ENCODE data around the gene MON2.

MON2 gene

DNA sequence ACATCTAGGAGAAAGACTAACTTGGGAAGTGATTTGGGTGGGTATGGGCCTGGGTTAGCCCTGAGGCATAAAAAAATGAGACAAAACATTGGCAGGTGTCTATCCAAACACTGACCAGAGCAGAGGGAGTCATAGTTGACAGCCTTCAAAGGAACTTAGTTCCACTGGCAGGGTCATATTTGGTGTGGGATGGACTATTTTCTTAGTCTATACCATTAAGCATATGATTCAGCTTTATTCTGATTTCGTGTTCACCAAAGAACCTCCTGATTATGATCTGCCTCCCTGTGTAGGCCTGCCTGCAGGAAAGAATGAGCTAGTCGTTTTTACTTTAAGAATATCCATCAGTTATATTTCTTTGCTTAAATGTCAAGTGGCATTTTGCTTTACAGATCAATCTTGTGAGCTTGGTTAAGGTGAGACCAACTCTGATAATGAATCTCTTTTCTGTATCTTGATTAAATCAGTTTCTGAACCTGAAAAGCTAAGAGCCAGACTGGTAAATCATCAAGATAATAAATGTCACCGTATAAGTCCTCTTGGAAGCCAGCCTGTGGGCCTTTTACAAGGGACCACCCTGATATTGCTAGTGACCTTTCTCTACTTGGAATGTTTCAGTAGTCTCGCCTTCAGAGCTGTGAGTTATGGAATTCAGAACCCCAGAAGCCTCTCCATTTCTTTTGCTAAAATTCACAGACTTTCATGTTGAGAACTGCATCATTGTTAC, 182.9 kb downstream of the MON2 start:
- H3K4me1 ChIP-seq (ENCODE audit: insufficient read depth, low read length), result no peaks in the 10 kb centered on the region
- H3K9ac ChIP-seq (ENCODE audit: low read depth, low read length), result no peak overlapping the region
- no peak overlapping the region for H3K27ac ChIP-seq (ENCODE audit: low read length)
- no peaks in the 10 kb centered on the region for H4K20me1 ChIP-seq (ENCODE audit: insufficient read depth, low read length)
- no peak overlapping the region for H3K4me3 ChIP-seq (ENCODE audit: low read depth in 1 of 2, low read length in 2 of 2)
- TF ChIP-seq EZH2 (IDR thresholded peaks at IDR 0.05; ENCODE audit: borderline replicate concordance, low read depth, low read length, severe bottlenecking), result no peak
- TF ChIP-seq CTCF (IDR thresholded peaks at IDR 0.05; ENCODE audit: borderline replicate concordance, extremely low read depth, low read length, poor library complexity, severe bottlenecking), result no peak
- no peaks in the 10 kb centered on the region for H3K36me3 ChIP-seq (ENCODE audit: insufficient read depth, low read length)
- H2AFZ ChIP-seq (ENCODE audit: low read depth, low read length), result no peak overlapping the region
- no peak overlapping the region for H3K4me2 ChIP-seq (ENCODE audit: insufficient read depth, low read length)
- H3K79me2 ChIP-seq (ENCODE audit: insufficient read depth, low read length), result no peaks in the 10 kb centered on the region
- ATAC-seq (ENCODE audit: insufficient read depth, low read depth), result no peak
- H3K27me3 ChIP-seq (ENCODE audit: insufficient read depth, low read length, poor library complexity), result no peaks in the 10 kb centered on the region
- H3K9me3 ChIP-seq (ENCODE audit: insufficient read depth, low read length, severe bottlenecking), result no peaks in the 10 kb centered on the region
- DNase-seq, result no peak
